NCI-H524 treated with DMSO at 0.1 percent for 48 hours (cell line): ENCODE data around the gene GAL3ST3.
A peak's percentile ranks its signal among the peaks of the same experiment; 100 is the strongest.

Source experiments
- DNase-seq: peaks from one replicate; lab custom pipeline; 2025; lab: John Stamatoyannopoulos, UW

GAL3ST3 gene

GRCh38 chr11:66069715-66070603, 21.0 kb upstream of the GAL3ST3 start, which contains the start of gene PACS1:
PACS1 (plus strand) TSS chr11:66070272; CDS start chr11:66070487, 215 bp downstream.
- DNase-seq = no peak

- DNase-seq = no peak
Measured at GRCh38 chr11:66068923-66069714, 20.2 kb upstream of the GAL3ST3 start.

GRCh38 chr11:66068154-66068821, 19.3 kb upstream of the GAL3ST3 start:
- no peak for DNase-seq

DNA sequence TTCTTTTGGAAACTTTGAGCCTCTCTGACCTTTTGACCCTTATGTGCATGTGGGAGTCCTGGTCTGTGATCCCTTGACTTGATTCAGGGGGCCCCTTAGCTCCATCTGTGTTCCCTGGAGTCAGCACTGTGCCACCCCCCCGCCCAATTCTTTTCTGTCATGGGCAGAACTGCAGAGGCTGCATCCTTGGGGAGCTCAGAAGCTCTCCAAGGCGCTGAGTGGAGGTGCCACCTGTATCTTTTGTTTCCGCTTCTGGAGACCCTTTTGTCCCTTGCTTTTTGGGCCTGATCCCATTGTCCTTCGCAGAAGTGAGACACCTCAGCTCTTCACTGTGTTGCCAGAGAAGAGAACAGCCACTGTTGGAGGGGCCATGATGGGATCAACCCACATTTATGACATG, 18.7 kb upstream of the GAL3ST3 start:
- DNase-seq = no peak

GRCh38 chr11:66066751-66067150, 17.8 kb upstream of the GAL3ST3 start:
- DNase-seq = no peak

GRCh38 chr11:66064571-66064970, 15.6 kb upstream of the GAL3ST3 start:
- no peak for DNase-seq

GRCh38 chr11:66063900-66064299, 14.9 kb upstream of the GAL3ST3 start:
- DNase-seq = no peak

- no peak for DNase-seq
Measured at GRCh38 chr11:66062408-66062807, 13.4 kb upstream of the GAL3ST3 start.

GRCh38 chr11:66061268-66061667, 12.3 kb upstream of the GAL3ST3 start:
- no peak for DNase-seq

DNA sequence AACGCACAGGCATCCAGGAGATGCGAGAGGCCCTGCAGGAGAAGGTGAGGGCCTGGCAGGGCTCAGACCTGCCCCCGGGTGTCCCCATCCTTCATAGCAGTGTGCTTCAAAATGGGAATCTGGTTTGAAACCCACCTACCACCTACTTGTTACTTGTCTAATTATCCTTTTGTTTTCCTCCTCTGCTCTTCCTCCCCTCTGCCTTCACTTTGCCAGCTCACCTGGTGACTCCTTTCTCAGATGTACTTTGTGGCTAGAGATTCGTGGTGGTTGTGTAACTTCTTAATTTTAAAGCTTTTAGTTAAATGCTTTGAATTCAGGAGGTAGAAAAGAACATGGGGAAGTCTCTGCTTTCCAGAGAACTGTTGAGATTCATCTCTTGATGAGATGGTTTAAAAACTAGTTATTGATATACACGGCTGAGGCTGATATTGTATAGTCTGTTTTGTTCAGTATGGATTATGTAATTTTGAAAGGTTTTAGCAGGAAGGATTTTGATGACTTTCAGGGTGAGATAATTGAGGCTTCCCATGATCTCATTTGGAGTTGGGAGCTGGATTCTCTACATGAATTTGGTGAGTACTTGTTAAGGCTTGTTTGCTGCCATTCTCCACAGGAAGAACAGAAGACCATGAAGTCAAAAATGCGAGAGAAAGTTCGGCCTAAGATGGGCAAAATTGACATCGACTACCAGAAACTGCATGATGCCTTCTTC, 11.2 kb upstream of the GAL3ST3 start:
- no peak for DNase-seq

GRCh38 chr11:66056501-66056900, 7.5 kb upstream of the GAL3ST3 start:
- no peak for DNase-seq

GRCh38 chr11:66055021-66055420, 6.1 kb upstream of the GAL3ST3 start:
- no peak for DNase-seq

- no peak for DNase-seq
Measured at GRCh38 chr11:66052664-66052982, 3.7 kb upstream of the GAL3ST3 start.

DNA sequence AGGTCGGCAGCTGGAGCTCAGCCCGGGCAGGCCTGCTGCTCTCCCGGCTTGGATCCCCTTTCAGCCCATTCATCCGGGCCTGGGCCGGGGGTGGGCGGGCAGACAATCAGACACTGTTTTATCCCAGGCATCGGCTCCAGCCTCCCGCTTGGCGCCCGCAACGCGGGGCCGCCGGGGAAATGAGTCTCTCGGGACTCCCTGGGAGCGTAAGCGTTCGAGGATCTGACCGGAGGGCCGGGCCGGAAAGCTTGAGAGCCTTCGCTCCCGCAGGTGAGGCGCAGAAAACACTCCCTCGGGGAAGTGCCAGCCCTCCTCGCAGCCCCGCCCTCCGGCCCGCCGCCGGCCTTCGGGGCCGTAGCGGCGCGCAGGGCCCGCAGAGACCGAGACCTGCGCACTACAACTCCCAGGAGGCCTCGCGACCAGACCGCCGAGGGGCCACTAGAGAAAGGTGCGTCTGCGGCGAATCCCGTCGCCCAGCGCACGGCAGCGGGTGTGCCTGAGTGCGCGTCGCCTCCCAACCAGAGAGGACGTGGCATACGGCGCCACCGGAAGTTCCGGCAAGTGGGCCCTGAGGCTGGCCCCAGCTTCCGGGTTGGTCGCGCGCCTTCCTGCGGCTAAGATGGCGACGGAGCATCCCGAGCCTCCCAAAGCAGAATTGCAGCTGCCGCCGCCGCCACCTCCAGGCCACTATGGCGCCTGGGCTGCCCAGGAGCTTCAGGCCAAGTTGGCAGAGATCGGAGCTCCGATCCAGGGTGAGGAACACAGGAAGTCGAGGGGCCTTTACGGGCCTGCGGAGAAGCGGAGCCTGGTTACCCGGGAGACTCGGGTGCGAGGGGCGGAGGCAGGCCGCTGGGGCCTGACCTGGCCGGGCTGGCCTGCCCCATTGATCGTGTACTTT, 3.1 kb upstream of the GAL3ST3 start, which contains the start of gene SF3B2:
Gene SF3B2, plus strand, starts transcription at position 599 of the 898 bp plus-strand sequence. Its CDS starts 21 bp downstream, at position 620.
- DNase-seq = peak; percentile 79

DNA sequence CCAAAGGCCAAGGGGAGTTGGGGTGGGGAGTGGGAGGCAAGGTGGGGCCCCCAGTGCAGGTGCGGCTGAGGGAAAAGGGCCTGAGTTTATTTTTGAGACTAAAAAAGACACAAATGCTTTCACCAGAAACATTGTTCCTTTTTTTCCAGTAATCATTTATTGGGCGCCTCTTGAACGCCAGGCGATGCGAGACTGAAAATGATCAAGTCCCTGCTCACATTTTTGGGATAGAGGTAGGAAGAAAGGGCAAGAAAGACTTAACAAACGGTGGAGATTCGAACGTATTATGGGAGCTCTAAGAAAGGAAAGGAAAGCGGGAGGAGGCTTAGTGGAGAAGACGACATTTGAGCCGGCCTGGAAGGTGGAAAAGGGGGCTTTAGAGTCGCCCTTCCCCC, 2.4 kb upstream of the GAL3ST3 start:
- no peak for DNase-seq

DNA sequence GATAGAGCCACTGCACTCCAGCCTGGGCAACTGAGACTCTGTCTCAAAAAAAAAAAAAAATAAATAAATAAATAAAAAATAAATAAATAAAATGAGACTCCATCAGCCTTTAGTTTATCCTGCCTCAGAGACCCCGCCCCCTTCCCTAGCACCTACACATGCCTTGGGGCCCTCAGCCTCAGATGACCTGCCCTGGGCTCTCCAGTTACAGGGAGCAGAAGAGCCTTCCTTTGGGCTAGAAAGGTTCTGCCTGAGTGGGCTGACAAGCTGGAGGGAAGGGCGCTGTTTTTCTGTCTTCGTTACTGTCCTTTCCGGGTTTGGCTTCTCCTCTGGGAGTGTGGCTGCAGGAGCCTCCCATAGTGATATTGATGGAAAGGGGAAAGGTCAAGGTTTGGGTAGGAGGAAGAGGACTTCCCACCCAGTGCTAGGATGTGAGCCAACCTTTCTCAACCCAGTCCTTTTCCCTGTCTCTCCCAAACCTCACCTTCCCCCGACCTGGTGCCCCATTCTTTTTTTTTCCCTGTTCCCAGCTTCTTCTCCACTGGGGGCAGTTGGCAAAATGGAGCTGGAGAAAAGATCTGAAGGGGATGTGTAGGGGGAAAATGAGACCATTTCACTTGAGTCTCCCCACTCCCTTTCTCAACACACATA, 1.7 kb upstream of the GAL3ST3 start:
- no peak for DNase-seq

DNA sequence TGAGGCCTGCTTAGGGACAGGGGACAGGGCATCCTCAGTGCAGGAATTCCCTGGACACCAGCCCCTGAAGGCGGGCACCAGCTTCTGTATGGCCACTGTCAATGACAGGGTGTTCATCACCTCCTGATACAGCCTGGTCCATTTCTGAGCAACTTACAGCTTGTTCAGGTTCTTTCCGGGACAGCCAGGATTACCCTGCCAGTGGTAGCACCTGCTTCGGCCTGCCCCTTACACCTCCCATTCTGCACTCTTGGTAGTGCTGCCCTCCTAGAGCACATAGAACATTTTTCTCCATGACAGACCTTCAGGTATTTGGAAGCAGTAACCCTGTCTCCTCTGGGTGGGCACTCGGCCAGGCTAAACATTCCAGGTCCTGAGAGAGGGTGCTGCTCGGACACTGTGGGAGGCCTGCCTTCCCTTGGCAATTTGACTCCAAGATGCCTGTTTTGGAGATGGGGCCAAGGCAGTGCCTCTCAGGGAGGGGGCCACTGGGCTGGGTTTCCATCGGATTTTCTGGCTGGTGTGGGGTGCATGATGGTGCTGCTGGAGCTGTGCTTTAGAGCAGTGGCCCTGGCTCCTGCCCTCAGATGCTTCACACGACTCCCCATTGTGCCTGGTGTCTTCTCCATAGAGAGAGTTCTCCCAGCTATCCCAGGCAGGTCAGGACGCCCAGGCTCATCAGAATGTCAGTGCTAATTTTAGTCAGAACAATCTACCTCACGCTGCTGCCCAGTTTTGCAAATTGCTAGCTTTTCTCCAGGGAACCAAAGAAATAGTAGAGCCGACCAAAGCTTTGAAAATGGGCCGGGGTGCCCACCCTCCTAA, 1.2 kb downstream of the GAL3ST3 start:
- DNase-seq = no peak

DNA sequence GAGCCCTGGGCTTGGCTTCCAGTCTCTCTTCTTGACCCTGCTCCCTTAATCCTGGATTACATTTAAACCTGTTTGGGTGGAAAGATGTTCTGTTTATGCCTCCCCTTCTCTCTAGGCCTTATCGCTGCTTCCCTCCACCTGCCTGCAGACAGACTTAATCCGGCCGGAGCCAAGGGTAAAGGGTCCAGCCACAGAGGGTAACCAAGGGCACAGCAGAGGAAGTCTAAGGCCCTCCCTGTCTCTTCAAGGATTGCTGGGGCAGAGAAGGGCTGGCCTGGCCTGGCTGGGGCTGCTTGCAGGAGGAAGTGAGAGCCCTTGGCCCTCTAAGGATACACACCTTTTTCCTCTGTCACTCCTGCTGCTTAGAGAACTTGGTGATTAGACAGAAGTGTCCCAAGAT, 2.1 kb downstream of the GAL3ST3 start:
- no peak for DNase-seq

DNA sequence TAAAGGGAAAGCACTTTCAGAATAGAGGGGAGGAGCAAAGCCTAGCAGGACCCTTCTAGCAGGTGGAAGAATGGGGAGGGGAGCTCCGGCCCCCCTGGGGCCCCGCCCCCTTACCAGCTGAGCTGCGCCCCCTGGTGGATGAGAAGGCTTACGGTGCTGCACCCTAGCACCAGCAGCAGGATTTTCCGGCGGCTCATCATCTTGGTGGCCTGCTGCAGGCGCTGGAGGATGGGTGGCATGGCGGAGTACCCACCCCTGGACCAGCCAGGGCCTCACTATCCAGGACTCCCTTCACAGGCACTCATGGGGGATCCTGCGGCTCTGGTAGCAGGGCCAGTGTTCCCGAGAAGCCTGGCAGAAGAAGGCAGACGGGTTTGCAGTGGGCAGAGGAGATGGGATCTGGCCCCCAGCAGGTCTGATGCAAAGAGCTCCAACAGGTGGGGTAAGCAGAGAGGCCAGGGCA, 3.8 kb downstream of the GAL3ST3 start:
- DNase-seq = no peak
